ENCODE results near the gene KCNN1. TPM values are rescaled to one million over a fixed set of nuclear protein-coding genes. Genes with fewer than 3 reads are reported as not detected.

Gene KCNN1
- total RNA-seq, 1 donor from 2014 or later, result 1.8 TPM

DNA sequence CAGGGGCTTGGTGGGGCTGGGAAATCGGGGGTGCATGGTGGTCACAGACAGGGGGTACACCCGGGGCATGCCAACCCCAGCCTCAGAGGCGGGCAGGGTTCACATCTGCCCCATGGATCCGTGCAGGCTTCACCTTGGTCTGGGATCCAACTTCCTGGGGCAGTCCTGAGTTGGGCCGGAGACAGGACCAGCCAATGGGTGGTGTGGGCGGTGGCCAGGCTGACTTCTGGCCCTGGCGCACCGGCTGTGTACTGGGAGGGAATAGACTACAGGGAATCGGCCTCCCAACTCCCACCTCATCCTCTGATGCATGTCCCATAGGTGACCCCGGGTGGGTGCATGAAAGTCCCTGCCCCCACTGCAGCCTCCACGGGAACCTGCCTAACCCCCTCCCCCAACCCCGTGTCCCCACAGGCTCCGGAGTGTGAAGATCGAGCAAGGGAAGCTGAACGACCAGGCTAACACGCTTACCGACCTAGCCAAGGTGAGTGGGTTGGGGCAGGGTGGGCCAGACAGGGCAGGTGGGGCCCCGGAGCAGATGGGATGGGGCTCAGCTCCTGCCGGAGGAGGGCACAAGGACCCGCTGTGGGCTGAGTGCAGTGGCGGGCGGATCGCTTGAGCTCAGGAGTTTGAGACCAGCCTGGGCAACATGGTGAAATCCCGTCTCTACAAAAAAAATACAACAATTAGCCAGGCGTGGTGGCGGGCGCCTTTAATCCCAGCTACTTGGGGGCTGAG, 26.3 kb downstream of the KCNN1 start:
- no peak overlapping the region for H3K27ac Mint-ChIP-seq
- H3K4me1 Mint-ChIP-seq, result peaks cover 2% of the 10 kb centered on the region
- no peaks in the 10 kb centered on the region for H3K4me1 ChIP-seq
- H2AFZ ChIP-seq (replicated peaks), result no peak overlapping the region
- no peak for DNase-seq (ENCODE audit: low spot score)
- H3K4me2 ChIP-seq, result no peak overlapping the region
- H3K9me3 ChIP-seq (ENCODE audit: low read depth), result no peaks in the 10 kb centered on the region
- no peaks in the 10 kb centered on the region for H4K20me1 ChIP-seq (ENCODE audit: low read depth)
- H3K27me3 ChIP-seq, result no peaks in the 10 kb centered on the region
- H3K27ac ChIP-seq, result no peak overlapping the region
- no peaks in the 10 kb centered on the region for H3K36me3 Mint-ChIP-seq
- no peaks in the 10 kb centered on the region for H3K36me3 ChIP-seq
- no peak overlapping the region for H3K4me3 Mint-ChIP-seq
- H3F3A ChIP-seq (ENCODE audit: low read depth), result no peaks in the 10 kb centered on the region
- H3K9ac ChIP-seq, result no peak overlapping the region
- H3K79me2 ChIP-seq (ENCODE audit: low read depth), result no peaks in the 10 kb centered on the region
- no peaks in the 10 kb centered on the region for H3K9me3 Mint-ChIP-seq
- H3K27me3 Mint-ChIP-seq (ENCODE audit: insufficient read depth, low read depth), result peaks cover 3% of the 10 kb centered on the region
- H3K4me3 ChIP-seq, result no peak overlapping the region
- TF ChIP-seq EZH2phosphoT487 (IDR thresholded peaks at IDR 0.05) (no peak), EZH2 (IDR thresholded peaks at IDR 0.05) (no peak)
- TF ChIP-seq, protein P1, sequence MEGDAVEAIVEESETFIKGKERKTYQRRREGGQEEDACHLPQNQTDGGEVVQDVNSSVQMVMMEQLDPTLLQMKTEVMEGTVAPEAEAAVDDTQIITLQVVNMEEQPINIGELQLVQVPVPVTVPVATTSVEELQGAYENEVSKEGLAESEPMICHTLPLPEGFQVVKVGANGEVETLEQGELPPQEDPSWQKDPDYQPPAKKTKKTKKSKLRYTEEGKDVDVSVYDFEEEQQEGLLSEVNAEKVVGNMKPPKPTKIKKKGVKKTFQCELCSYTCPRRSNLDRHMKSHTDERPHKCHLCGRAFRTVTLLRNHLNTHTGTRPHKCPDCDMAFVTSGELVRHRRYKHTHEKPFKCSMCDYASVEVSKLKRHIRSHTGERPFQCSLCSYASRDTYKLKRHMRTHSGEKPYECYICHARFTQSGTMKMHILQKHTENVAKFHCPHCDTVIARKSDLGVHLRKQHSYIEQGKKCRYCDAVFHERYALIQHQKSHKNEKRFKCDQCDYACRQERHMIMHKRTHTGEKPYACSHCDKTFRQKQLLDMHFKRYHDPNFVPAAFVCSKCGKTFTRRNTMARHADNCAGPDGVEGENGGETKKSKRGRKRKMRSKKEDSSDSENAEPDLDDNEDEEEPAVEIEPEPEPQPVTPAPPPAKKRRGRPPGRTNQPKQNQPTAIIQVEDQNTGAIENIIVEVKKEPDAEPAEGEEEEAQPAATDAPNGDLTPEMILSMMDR (IDR thresholded peaks at IDR 0.05), result no peak

- no peaks in the 10 kb centered on the region for H3K36me3 Mint-ChIP-seq
- Histone ChIP-seq H3K9ac (no peak overlapping the region), H3K4me1 (no peaks in the 10 kb centered on the region), H2AFZ (replicated peaks) (no peak overlapping the region), H3K4me2 (no peak overlapping the region), H3K36me3 (no peaks in the 10 kb centered on the region), H3K79me2 (ENCODE audit: low read depth) (no peaks in the 10 kb centered on the region), H4K20me1 (ENCODE audit: low read depth) (no peaks in the 10 kb centered on the region), H3F3A (ENCODE audit: low read depth) (peaks cover 4% of the 10 kb centered on the region), H3K27ac (no peak overlapping the region), H3K4me3 (no peak overlapping the region), H3K27me3 (peaks cover 26% of the 10 kb centered on the region), H3K9me3 (ENCODE audit: low read depth) (no peaks in the 10 kb centered on the region)
- H3K4me3 Mint-ChIP-seq, result peak overlapping the region; percentile 21
- peaks cover 6% of the 10 kb centered on the region for H3K4me1 Mint-ChIP-seq
- TF ChIP-seq EZH2 (IDR thresholded peaks at IDR 0.05), result no peak
- TF ChIP-seq, protein P1 (IDR thresholded peaks at IDR 0.05), result peak; percentile 95
- H3K9me3 Mint-ChIP-seq, result no peaks in the 10 kb centered on the region
- DNase-seq (ENCODE audit: low spot score), result peak; percentile 85
- H3K27ac Mint-ChIP-seq, result no peak overlapping the region
- peaks cover 19% of the 10 kb centered on the region for H3K27me3 Mint-ChIP-seq (ENCODE audit: insufficient read depth, low read depth)
Measured at GRCh38 chr19:17996826-17997316, 30.0 kb downstream of the KCNN1 start.

DNA sequence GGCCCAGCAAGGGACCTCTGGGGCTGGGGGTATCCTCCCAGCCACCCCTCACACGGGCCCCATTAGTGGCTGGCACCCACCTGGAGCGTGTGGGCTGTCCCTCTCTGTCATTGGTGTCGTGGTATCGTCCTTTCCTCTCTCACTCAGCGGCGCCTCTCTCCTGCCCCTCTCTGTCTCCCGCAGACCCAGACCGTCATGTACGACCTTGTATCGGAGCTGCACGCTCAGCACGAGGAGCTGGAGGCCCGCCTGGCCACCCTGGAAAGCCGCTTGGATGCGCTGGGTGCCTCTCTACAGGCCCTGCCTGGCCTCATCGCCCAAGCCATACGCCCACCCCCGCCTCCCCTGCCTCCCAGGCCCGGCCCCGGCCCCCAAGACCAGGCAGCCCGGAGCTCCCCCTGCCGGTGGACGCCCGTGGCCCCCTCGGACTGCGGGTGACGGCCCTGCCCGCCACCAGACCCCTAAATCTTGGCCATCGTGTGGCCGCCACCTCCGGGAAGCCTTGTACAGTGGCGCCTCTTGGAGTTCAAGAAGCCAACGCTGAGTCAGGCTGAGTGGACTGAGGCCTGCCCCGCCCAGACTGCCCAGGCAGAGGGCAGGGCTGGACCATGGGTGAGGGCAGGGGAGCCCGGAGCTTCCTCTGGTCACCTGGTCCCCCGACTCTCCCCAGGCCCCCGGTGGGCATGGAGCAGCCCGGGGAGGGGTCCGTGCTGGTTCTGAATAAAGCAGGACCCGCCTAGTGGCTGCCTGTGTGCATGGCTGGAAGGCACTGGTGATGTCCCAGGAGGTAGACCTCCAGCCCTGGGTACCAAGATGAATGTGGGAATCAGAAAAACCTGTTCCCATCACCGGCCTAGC, 31.3 kb downstream of the KCNN1 start:
- DNase-seq (ENCODE audit: low spot score), result peak; percentile 43
- Histone ChIP-seq H3K4me3 (no peak overlapping the region), H3K27me3 (peaks cover 40% of the 10 kb centered on the region), H3K36me3 (no peaks in the 10 kb centered on the region), H3K27ac (no peak overlapping the region), H3K79me2 (ENCODE audit: low read depth) (no peaks in the 10 kb centered on the region), H4K20me1 (ENCODE audit: low read depth) (no peaks in the 10 kb centered on the region), H3K4me1 (no peaks in the 10 kb centered on the region), H3K4me2 (no peak overlapping the region), H3K9me3 (ENCODE audit: low read depth) (no peaks in the 10 kb centered on the region), H2AFZ (replicated peaks) (no peak overlapping the region), H3K9ac (no peak overlapping the region), H3F3A (ENCODE audit: low read depth) (peaks cover 4% of the 10 kb centered on the region)
- TF ChIP-seq EZH2 (IDR thresholded peaks at IDR 0.05), result no peak
- TF ChIP-seq, protein P1 (IDR thresholded peaks at IDR 0.05), result peak; percentile 41
- Mint-ChIP-seq H3K36me3 (no peaks in the 10 kb centered on the region), H3K4me1 (peaks cover 6% of the 10 kb centered on the region), H3K27ac (no peak overlapping the region), H3K27me3 (ENCODE audit: insufficient read depth, low read depth) (peaks cover 26% of the 10 kb centered on the region), H3K4me3 (peak overlapping the region; percentile 15), H3K9me3 (no peaks in the 10 kb centered on the region)
